Muscle of leg (tissue), 11 donors: Measurements from ENCODE around the gene PLEKHH1. TPM values are rescaled to one million over a fixed set of nuclear protein-coding genes. Genes with fewer than 3 reads are reported as not detected.
A peak's percentile ranks its signal among the peaks of the same experiment; 100 is the strongest.
"Not testable (repeated sequence)": the region's sequence is repeated elsewhere in the genome, so short reads cannot be mapped to it uniquely, and the experiment has no call there.

ENCODE experiments used
- DNase-seq: peaks from one replicate; pipeline ENCODE4 v3.0.0; 2013
- H3K27ac ChIP-seq: one replicate; pipeline ENCODE4 v1.5.1; 2013; ENCODE audit warnings: mild to moderate bottlenecking, low read length, control low read depth
- H3K27me3 ChIP-seq: one replicate; pipeline ENCODE4 v1.6.1; 2013; ENCODE audit warnings: low read length; ENCODE audit not compliant: control insufficient read depth, insufficient read depth
- H3K36me3 ChIP-seq: one replicate; pipeline ENCODE4 v1.6.1; 2013; ENCODE audit warnings: low read length; ENCODE audit not compliant: control insufficient read depth, insufficient read depth
- H3K4me1 ChIP-seq: one replicate; pipeline ENCODE4 v1.6.1; 2013; ENCODE audit warnings: low read length; ENCODE audit not compliant: control insufficient read depth, insufficient read depth
- H3K4me3 ChIP-seq: one replicate; pipeline ENCODE4 v1.5.1; 2013; ENCODE audit warnings: low read length, control low read depth
- H3K9me3 ChIP-seq: replicated peaks from 2 replicates; pipeline ENCODE4 v1.6.1; 2013; ENCODE audit warnings: low read depth, low read length; ENCODE audit not compliant: control insufficient read depth
- WGBS: methylation state at CpG from one replicate; pipeline ENCODE4 v1.1.5; 2013; ENCODE audit warnings: missing lambda C conversion rate; ENCODE audit not compliant: insufficient coverage; 5-methylcytosine and 5-hydroxymethylcytosine counted together
- polyA plus RNA-seq, 8 donors: library from polyadenylated mRNA; unstranded; fragments of 120-200 nt; gene quantifications; one replicate each; pipeline versions ENCODE4 v1.2.1 to v1.2.3, GENCODE V29; 2013; ENCODE audit warnings: inconsistent platforms in 1 of 8, low replicate concordance in 1 of 8; ENCODE audit not compliant: insufficient read length in 8 of 8, insufficient read depth in 1 of 8
- total RNA-seq: library from RNA; stranded (reverse); fragments of 120-200 nt; gene quantifications from one replicate; pipeline ENCODE4 v1.2.4, GENCODE V29; 2013

The PLEKHH1 gene
- total and polyA plus RNA-seq, 9 donors: 0.58 to 3.5 (median 1.3) TPM

DNA sequence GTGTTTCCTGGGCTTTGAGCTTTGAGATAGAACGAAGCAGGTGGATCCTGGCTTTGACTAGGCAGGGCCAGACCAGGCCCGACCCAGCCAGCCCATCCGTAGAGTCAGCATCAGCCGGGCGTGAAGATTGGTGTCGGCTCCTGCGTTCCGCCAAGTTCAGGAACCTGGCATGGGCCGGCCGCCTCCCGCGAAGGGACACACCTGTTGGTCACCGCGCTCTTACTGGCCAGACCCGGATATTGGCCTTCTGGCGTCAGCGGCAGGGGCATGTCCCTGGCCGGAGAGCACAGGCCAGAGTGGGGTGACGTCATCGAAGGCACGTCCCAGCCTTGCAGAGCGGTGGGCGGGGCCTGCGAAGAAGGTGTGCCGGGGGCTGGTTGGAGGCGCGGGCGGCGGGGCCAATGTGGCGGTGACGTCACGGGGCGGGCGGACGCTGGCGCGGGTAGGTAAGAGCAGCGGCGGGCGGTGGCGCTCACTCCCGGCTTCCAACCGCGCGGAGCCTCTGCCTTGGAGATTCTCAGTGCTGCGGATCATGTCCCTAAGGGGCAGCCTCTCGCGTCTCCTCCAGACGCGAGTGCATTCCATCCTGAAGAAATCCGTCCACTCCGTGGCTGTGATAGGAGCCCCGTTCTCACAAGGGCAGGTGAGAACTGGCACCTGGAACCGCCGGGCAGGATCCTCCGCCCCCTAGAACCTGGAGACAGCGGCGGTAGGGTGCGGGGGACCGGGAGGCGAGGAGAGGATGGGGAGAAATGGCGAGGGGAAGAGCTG is 86.5 kb downstream of the PLEKHH1 start, which contains the start of gene ARG2:
ARG2 (plus strand) TSS at position 475 of the 771 bp plus-strand sequence; CDS start at position 533, 58 bp downstream.
- no peaks in the 10 kb centered on the region for H3K36me3 ChIP-seq
- peak; percentile 93 for DNase-seq
- peaks cover 16% of the 10 kb centered on the region for H3K4me1 ChIP-seq
- no peaks in the 10 kb centered on the region for H3K9me3 ChIP-seq
- 0% methylated on average over 59 of the region's 62 CpGs for WGBS
- peak within 1 kb of the TSS; percentile 66 for H3K27ac ChIP-seq
- peaks cover 11% of the 10 kb centered on the region for H3K27me3 ChIP-seq
- H3K4me3 ChIP-seq: peak within 1 kb of the TSS; percentile 70

DNA sequence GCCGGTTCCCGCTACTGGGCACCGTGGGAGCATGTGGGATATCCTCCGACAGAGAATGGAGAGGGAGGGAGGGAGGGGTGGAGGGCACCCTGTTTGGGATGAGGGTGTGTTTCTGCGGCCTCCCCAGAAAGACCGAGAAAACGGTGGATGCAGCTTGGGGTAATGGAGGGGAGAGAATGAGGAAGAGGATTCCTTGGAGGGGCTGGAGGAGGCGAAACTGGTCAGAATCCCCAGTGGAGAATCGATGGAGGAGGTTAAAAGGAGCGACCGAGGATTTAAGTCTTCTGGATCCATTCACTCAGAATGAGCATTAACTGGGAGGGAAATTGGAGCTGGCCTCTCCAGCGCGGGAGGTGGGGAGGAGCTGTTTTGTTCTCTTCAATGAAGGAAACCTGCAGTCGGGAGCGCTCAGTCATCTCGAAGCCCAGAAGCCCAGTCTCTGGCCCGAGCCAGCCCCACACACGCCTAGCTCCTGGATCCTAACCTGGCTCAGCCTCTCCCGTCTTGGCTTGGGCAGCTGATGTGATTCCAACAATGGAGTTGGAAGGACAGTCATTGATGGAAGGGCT is 87.2 kb downstream of the PLEKHH1 start:
- peaks cover 11% of the 10 kb centered on the region for H3K27me3 ChIP-seq
- no peak overlapping the region for H3K27ac ChIP-seq
- no peaks in the 10 kb centered on the region for H3K9me3 ChIP-seq
- no peaks in the 10 kb centered on the region for H3K36me3 ChIP-seq
- H3K4me3 ChIP-seq: peak overlapping the region; percentile 70
- DNase-seq: peak; percentile 39
- peaks cover 16% of the 10 kb centered on the region for H3K4me1 ChIP-seq
- WGBS: 2% methylated on average over 14 of the region's 19 CpGs

DNA sequence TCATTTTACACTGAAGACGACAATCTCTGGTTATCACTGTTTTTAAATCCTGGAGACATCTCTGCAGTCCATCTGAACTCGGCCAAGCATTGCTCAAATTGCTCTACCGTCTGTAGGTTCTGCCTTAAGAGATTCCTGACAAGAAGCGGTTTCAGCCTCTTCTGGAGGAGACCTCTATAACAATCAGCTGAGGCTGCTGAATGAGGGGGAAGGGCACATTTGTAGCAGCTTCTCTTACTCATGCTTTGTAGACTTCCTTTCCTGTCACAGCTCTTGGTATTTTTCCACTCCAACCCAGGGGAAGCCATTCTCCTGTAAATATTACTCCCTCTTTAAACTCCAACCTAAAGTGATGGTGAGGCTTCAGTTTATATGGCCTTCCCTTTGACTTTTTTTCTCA is 89.6 kb downstream of the PLEKHH1 start:
- Histone ChIP-seq H3K27ac (peak overlapping the region; percentile 39), H3K4me1 (peaks cover 16% of the 10 kb centered on the region), H3K36me3 (no peaks in the 10 kb centered on the region), H3K9me3 (no peaks in the 10 kb centered on the region), H3K27me3 (peaks cover 11% of the 10 kb centered on the region), H3K4me3 (no peak overlapping the region)
- WGBS: 22% methylated on average over 3 of the region's 4 CpGs
- peak; percentile 76 for DNase-seq

DNA sequence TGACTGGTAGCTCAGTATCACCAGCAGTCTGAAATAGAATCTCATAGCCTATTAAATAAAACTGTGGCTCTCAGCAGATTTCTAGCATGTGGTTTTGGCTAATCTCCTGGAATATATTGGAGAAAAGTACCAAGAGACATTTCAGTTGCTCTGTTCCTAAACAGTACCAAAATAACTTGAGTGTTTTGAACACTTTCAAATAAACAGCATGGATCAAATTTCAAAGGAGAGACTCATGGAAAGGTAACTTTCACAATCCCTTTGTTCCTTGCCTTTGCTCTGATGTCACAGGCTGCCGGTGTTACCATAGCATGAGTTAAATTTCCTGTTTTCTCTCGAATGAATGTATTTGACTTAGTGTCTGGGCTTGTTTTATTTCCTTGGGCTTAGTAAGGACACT is 90.0 kb downstream of the PLEKHH1 start:
- no peak overlapping the region for H3K4me3 ChIP-seq
- peaks cover 11% of the 10 kb centered on the region for H3K27me3 ChIP-seq
- no peaks in the 10 kb centered on the region for H3K9me3 ChIP-seq
- peak; percentile 54 for DNase-seq
- no peaks in the 10 kb centered on the region for H3K36me3 ChIP-seq
- peak overlapping the region; percentile 39 for H3K27ac ChIP-seq
- no CpG with 5 or more reads among the region's 2 CpGs for WGBS
- H3K4me1 ChIP-seq: peaks cover 16% of the 10 kb centered on the region

DNA sequence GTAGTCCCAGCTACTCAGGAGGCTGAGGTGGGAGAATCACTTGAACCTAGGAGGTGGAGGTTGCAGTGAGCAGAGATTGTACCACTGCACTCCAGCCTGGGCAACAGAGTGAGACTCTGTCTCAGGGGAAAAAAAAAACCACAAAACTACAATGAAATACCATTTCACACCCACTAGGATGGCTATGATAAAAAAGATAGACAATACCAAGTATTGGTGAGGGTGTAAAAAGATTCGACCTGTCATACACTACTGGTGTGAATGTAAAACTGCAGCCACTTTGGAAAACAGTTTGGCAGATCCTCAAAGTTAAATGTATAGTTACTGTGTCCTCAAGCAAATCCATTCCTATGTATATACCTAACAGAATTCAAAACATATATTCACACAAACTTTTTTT is 93.0 kb downstream of the PLEKHH1 start:
- H3K27me3 ChIP-seq, H3K27ac ChIP-seq, H3K9me3 ChIP-seq, H3K4me1 ChIP-seq, DNase-seq, H3K36me3 ChIP-seq, H3K4me3 ChIP-seq: not testable (repeated sequence)
- WGBS: no CpG with 5 or more reads among the region's 1 CpG

GRCh38 chr14:67627519-67627918 is 94.4 kb downstream of the PLEKHH1 start:
- no peaks in the 10 kb centered on the region for H3K4me1 ChIP-seq
- no peak overlapping the region for H3K27ac ChIP-seq
- H3K4me3 ChIP-seq: no peak overlapping the region
- DNase-seq: no peak
- H3K9me3 ChIP-seq: no peaks in the 10 kb centered on the region
- no peaks in the 10 kb centered on the region for H3K27me3 ChIP-seq
- H3K36me3 ChIP-seq: no peaks in the 10 kb centered on the region

GRCh38 chr14:67630186-67630585 is 97.1 kb downstream of the PLEKHH1 start:
- Histone ChIP-seq H3K36me3 (no peaks in the 10 kb centered on the region), H3K9me3 (no peaks in the 10 kb centered on the region), H3K4me1 (no peaks in the 10 kb centered on the region), H3K27me3 (no peaks in the 10 kb centered on the region), H3K4me3 (no peak overlapping the region), H3K27ac (no peak overlapping the region)
- WGBS: no CpG with 5 or more reads among the region's 4 CpGs
- DNase-seq: no peak

GRCh38 chr14:67630938-67631337 is 97.8 kb downstream of the PLEKHH1 start:
- H3K36me3 ChIP-seq: no peaks in the 10 kb centered on the region
- no peaks in the 10 kb centered on the region for H3K27me3 ChIP-seq
- no peaks in the 10 kb centered on the region for H3K9me3 ChIP-seq
- WGBS: 79% methylated on average over 3 of the region's 5 CpGs
- H3K4me3 ChIP-seq: no peak overlapping the region
- no peak for DNase-seq
- no peak overlapping the region for H3K27ac ChIP-seq
- H3K4me1 ChIP-seq: no peaks in the 10 kb centered on the region

GRCh38 chr14:67633451-67634147 is 100.5 kb downstream of the PLEKHH1 start:
- no peak overlapping the region for H3K4me3 ChIP-seq
- H3K27me3 ChIP-seq: no peaks in the 10 kb centered on the region
- H3K9me3 ChIP-seq: no peaks in the 10 kb centered on the region
- no peak overlapping the region for H3K27ac ChIP-seq
- DNase-seq: no peak
- no peaks in the 10 kb centered on the region for H3K4me1 ChIP-seq
- no peaks in the 10 kb centered on the region for H3K36me3 ChIP-seq
- 79% methylated on average over 4 of the region's 5 CpGs for WGBS

GRCh38 chr14:67636361-67636919 is 103.3 kb downstream of the PLEKHH1 start:
- H3K27ac ChIP-seq: no peak overlapping the region
- WGBS: 50% methylated on average over 1 of the region's 3 CpGs
- no peak overlapping the region for H3K4me3 ChIP-seq
- no peaks in the 10 kb centered on the region for H3K36me3 ChIP-seq
- H3K27me3 ChIP-seq: no peaks in the 10 kb centered on the region
- no peaks in the 10 kb centered on the region for H3K9me3 ChIP-seq
- no peaks in the 10 kb centered on the region for H3K4me1 ChIP-seq
- no peak for DNase-seq
